ENCODE data around the gene ADD3.

DNA sequence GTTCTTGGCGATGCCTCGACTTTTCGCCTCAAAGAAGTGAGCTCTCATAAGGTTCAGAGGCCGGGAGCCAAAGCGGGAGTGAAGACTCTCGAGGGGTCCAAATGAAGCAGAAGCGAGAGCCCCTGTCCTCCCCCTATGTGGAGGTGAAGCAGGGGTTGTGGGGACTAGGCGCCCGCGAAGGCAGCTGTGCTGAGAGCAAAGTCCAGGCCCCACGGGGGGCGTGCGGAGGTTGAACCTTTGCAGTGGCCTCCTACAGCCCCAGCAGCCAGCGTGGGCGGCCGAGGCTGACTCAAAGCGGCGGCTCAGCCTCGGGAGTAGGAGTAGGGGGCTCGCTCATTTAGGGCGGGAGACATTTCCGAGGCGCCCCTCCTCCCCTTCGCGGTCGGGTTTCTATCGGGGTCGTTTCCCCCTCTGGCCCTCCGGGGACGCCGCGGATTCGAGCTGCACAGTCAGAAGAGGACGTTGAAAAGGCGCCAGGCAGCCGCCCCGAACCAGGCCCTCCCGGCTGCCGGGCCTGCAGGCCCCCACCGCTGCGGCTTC, 553 bp upstream of the ADD3 start:
- TF ChIP-seq CTCF (IDR thresholded peaks at IDR 0.05) (no peak), POLR2A (IDR thresholded peaks at IDR 0.05) (no peak)

All from body of pancreas (tissue), 4 donors.